GM21717 (cell line): Measurements from ENCODE around the gene F8.
"Not testable (repeated sequence)": the region's sequence is repeated elsewhere in the genome, so short reads cannot be mapped to it uniquely, and the experiment has no call there.

Experiments
- ATAC-seq: cut with Tn5 transposase; IDR thresholded peaks from one replicate; pipeline ENCODE4 v1.9.1; 2021; ENCODE audit warnings: mild to moderate bottlenecking, moderate library complexity; ENCODE audit not compliant: unreplicated experiment

F8 gene

DNA sequence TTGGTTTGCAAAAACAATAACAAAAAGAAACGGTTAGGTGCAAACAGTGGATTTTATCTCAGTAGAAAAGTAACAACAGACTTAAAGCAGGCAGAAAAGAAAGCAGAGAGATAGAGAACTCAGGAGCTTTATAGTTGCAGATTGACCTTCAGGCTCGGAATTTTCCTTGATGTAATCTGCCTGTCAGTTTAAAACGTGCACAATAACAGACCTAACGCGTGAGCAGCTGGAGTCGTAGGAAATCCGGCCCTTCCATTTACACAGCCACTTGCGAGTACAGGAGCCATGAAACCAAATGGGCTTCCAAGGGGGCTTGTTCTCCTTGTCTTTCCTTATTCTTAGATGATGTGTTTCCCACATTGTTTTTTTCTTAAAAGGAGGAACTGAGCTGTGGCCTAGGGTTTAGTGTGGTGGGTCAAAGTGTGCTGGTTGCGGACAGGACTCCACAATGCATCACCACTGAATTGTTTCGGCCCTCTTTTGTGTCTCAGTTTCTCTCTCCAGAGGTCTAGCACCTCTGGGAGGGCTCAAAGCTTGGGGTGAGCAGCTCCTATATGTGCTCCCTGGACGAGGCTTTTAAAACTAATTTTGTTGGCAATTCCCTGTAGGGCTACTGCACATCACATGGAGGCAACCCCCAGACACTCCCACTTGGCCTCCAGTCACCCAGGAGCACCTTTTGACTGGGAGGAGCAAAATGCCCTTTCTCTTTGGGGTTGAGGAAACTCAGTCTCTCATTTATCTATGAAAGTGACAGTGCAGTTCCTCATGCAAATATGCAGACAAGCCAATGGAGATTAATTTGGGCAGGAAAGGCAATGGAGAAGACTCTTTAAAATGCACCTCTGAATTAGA is 203.4 kb downstream of the F8 start:
- no peak for ATAC-seq

DNA sequence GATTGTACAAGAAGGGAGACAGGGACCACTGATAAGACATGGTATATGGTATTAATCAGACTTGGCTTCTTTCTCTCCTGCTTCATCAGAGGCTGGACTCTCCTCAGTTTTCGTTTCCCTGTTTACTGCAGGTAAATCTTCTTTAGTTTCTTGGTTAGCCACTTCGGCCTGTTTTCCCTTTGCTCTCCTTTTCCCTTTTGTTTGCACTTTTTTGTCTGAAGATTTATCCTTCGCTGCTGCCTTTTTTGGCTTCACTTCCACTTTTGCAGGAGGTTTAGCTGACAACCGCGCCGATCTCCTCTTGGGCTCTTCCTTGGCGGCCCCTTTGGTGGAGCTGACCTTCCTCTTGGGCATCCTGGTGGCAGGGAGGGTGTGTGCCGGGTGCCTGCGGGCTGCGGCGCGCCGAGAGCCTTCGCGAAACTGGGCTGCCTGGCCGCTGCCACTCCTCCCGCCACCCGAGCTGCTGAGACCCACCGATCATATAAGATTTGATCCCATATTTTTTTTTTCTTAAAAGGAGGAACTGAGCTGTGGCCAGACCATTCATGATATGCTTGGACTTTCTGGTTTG is 205.4 kb downstream of the F8 start:
- ATAC-seq, result not testable (repeated sequence)

DNA sequence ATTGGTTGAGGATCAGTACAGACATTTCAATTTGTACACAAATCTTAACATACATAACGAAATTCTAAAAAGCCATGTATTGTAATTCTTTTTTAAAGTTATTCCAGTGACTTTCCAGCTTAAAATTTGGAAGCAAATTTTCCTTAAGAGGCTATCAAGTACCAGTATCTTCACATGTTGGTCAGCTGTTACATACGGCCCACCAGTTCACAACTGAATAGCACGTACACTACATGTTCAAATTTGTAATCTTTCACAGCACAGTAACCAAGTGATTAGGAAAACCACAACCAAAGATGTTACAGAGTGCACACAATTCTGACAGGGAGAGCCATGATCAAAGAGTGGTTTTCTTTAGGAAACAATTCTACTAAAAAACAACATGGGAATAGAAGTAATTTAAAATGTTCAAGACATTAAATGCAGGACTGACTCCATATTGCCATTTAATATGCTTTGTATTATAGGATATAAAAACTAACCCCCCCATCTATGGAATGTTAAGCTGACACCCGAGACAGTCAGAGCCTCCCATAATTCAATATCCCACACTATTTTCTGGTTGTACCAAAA is 206.1 kb downstream of the F8 start:
- not testable (repeated sequence) for ATAC-seq

DNA sequence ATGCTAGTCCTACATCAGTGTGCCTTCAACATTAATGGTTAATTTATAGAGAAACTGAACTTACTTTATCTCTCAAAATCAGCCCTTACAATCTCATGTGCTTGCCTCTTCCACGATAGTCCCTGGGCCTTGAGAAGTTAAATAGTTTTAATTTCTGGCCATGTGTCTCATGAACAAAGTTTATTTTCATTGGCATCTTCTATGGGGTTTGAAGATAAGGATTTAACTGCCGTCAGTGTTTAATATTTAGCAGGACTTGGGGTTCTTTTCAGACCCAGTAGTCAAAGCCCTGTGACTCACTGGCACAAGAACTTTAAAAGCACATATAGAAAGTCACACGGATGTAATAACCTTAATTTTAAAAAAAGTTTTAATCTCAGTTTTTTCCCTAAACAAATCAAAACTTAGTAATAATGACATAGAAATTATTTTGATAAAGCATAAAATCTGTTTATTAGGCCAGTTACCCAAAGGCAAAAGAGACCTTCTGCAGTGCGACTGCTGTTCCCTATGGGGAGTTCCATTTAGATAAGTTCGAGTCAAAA is 207.2 kb downstream of the F8 start:
- no peak for ATAC-seq

DNA sequence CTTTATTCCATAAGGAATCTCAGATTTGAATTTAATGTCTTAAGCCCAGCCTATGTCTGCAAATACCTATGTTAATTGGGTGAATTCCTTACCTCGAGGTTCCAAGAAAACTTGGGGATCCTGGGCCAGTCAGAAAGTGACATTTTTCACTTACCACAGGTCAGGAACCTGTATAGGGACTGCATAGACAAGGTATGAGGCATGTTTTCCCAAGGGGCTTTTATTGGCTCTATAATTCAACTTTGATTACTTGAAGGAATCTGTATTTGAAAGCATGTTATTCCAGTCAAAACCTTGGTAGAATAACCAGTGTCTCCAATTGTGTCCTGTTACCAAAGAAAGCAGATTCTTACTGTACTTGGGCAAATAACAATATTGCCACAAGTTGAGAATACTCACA is 208.7 kb downstream of the F8 start:
- no peak for ATAC-seq

DNA sequence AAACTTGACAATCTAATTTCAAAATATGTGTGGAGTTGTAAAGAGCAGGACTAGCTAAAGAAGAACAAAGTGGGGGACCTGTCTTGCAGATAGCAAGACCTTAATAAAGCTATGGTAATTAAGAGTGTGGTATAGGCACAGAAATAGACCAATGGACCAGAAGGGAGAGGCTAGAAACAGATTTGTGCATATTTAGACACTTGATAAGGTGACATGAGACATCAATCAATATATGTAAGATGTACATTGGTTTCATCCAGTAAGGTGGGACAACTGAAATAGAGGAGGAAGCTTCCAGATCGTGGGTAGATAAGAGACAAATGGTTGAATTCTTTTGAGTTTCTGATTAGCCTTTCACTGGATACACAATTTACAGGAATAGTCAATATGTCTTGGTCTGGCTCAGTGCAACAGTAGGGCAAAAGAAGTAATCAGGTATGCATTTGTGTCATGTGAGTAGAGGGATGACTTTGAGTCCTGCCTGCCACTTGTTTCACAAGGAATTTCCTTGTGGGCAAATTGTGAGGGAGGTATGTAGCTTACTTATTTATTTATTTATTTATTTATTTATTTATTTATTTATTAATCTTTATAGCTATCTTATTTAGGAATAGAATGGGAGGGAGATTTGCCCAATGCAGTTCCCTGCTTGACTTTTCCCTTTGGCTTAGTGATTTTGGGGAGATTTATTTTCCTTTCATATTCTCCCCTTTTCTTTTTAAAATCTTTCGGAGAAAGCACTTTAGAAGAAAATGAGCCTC is 210.0 kb downstream of the F8 start:
- ATAC-seq, result no peak

DNA sequence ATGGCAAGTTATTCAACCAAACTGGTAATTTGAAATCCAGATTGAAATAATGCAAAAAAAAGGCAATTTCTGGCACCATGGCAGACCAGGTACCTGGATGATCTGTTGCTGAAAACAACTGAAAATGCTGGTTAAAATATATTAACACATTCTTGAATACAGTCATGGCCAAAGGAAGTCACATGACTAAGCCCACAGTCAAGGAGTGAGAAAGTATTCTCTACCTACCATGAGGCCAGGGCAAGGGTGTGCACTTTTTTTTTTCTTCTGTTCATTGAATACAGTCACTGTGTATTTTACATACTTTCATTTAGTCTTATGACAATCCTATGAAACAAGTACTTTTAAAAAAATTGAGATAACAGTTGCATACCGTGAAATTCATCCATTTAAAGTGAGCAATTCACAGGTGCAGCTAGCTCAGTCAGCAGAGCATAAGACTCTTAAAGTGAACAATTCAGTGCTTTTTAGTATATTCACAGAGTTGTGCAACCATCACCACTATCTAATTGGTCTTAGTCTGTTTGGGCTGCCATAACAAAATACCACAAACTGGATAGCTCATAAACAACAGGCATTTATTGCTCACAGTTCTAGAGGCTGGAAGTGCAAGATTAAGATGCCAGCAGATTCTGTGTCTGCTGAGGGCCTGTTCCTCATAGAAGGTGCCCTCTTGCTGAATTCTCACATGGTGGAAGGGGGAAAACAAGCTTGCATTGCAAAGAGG is 212.4 kb downstream of the F8 start:
- ATAC-seq, result no peak

DNA sequence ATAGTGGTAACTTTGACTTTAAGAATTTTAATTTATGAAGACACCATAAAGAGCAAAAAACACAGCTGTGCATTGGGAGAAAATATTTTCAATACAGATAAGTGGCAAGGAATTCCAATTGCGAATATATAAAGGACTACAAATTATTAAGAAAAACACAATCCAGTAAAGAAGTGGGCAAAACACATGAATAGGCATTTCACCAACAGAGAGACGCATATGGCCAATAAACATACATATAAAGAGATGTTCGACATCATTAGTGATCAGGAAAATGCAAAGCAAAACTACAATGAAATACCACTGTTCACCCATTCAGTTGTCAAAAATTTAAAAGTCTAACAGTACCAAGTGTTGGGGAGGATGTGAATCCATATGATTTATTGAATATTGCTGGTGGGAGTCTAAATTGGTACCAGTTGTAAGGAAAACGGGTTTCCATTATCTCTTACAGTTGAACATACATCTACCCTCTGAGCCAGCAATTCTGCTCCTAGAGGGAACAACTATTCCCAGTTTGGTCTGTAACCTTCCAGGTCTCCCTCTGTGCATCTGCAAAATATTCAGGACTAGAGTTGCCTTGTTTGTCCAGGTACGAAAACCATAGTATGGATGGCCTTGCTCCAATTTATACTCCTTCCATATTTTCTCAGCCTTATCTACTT is 215.6 kb downstream of the F8 start:
- no peak for ATAC-seq

DNA sequence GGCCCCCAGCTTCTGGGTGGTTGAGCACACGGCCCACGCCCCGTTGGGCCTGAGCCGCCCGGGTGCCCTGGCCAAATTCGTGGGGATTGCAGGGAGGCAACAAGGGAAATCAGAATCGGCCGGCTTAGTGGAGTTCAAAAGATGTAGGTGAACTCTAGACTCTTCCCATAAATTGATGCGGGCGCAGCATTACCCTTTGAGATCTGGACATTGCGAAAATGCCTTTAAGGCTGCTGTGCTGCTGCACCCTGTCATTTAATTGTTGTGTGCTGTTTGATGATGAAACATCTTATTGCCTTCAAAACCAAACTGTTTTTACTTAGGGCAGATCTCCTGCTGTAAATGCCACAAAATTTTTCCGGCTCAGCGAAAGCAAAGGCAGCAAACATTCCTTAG is 216.8 kb downstream of the F8 start:
- no peak for ATAC-seq

DNA sequence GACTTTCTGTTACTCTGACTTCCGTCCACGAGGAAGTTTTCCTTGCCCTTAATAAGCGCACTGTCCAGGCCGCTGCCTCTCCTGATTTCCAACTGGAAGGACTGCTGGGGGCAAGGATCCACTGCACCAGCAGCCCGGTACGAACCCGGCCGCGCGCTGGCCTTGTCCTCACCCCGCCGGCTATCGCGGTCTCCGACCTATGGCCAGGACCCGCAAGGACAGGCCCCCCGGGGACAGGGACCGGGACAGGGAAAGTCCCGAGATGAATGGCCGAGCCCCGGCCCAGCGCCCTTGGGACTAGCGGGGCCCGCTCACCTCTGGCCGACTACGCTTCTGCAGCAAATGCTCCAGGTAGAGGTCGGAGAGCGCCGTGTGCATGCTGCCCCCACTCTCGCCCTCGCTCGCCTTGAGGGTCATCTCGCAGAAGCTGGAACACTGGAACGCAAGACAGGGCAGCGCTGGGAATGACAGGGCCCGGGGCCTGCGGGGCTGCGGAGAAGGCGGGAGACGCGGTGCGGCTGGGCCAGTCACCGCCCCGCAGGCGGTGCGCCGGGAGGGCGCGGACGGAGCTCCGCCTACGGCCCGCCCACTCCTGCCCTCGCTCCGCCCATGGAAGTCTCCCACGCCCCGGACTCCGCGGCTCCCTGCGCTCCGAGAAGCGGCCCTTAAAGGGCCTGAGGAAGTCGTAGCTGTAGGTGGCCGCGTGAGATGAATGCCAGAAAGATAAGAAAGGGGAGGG is 217.4 kb downstream of the F8 start, which contains the start of gene MPP1:
Gene MPP1, minus strand, starts transcription at position 529 of the 739 bp plus-strand sequence. Its CDS starts 112 bp downstream, at position 417.
- ATAC-seq, result peak; percentile 91

DNA sequence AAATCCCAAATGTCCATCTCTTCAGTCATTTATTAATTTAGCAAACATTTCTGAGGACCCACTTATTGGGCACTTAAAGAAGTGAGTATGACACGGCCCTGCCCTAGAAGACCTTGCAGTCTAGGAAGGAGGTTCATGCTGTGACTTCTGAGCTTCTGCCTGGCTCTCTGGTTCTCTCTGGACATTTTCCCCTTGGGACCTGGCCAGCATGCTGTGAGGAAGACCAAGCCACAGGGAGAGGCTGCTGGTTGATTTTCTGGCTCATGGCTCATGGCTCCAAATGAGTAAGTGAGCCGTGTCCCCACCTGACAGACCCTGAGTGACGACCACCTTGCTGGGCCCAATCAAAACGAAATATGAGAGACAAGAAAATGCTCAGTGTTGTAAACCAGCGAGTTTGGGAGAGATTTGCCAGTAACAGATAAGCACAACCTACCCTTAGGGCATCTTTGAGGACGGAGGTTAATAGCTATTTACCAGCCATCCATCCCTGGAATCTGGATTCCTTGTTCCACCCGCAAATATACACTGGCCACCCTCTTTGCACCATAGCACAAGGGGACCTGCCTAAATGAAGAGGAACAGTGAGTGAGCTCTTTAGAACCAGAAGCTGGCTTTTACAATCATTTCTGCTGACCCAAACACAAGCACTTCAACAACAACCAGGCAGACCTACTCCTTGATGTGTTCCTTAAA is 218.1 kb downstream of the F8 start:
- ATAC-seq, result no peak

DNA sequence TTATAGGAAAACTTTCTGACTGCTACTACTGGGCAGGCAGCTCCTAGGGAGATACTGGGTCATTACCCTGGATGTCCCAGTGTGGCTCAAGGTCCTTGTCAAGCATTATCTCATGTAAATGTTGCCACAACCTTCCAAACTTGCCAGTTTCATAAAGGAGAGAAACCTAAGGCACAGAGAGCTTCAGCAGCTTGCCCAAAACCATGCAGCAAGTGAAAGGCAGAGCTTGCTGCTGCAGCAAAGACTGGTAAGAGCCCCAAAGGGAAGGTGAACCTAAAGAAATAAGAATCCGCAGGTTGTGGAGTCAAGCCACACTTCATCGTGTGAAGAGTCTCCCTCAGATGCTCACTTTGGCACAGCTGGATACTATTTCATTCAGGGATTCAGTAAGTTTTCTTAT is 219.6 kb downstream of the F8 start:
- no peak for ATAC-seq

DNA sequence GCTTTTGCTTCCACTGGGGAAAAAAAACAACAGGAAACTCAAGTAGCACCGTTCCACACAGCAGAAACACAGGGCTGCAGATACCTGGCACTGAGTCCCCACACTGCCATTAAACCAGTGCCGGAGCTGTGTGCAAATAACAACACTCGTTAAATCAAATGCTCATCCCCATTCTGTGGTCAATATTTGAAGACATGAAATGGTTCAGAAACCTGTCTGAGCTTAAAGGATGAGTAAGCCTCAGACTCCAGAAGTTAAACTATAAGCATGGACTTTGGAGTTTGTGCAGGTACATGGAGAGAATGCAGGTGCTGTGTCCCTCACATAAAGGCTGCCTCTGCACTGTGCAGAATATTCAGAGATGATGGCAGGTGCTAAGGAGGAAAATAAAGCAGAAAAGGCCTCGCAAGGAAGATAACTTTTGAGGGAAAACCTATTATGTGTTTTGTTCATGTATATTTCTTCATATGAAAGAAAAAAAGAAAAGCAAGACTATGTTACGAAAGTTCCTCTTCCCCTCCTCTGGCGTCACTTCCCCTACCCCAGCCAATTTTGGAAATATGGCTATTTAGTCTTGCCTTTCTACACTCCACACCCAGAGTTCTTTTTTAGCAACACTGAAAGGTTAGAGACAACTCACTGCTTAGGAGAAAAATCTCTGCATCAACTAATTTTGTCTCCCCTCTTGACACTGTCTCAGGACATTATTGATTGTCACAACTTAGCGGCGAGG is 221.9 kb downstream of the F8 start:
- no peak for ATAC-seq

DNA sequence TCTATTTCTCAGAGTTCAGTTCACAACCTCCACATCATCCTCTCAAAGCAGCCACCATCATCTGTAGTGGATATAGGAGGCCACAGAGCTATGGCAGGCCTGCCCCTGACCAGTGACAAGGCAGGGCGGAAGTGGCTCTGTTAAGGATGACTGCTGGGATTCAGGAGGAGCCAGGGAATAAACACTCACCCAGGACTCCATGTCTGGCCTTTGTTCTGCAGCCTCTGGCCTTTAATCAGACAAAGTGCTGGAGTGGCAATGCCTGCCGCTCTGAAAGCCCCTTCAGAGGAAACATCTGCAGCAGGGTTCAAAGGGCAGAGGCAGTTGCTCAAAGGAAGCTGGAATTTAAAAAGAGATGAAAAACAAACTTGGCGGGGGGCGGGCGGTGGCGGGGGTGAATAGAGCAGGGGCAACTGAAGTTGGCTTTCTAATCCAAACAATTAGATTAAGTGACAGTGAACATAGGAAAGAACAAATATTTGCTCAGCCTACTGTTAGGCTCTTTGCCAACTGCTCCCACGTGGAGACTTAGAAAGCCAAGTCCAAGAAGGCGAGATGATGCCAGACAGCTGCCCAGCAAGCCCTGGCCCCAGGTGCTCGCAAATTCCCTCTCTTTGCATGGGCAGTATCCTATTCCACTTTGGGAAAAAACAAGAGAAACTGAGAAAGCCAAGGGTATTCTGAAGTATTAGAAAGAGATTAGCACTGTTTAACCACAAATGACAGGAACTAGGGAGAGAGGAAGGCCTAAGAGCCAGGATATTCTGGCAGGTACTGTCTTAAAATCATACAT is 222.8 kb downstream of the F8 start:
- ATAC-seq, result no peak

DNA sequence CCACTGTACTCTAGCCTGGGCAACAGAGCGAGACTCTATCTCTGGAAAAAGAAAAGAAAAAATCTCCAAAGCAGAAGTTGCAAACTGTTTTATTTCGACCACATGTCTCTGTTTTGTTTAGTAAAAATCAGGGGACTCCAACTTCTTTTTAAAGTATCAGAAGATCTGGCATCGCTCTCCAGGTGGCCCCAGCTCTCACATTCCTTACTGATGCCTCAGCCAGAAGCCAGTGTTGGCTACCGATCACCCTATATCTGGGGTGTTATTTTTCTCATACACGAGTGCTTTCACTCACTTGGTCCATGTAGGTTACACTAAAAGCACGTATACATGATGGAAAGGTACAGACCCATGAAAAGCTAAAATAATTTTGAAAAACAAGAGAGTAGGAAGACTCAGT is 225.5 kb downstream of the F8 start:
- ATAC-seq, result no peak

DNA sequence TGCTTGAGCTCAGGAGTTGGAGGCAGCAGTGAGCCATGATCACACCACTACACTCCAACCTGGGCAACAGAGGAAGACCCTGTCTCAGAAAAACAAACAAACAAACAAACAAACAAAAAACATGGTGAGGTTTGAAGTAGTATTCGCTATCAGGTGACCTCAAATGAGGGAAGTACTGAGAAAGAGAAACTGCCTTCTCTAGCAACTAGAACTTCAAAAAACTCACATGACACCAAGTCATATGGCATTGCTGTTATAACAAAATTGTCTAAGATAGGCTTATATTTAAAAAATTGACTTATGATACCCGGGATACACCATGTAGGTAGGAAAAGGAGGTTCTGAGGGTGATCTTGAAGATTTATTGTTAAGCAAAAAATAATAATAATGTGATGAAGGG is 227.5 kb downstream of the F8 start:
- no peak for ATAC-seq

DNA sequence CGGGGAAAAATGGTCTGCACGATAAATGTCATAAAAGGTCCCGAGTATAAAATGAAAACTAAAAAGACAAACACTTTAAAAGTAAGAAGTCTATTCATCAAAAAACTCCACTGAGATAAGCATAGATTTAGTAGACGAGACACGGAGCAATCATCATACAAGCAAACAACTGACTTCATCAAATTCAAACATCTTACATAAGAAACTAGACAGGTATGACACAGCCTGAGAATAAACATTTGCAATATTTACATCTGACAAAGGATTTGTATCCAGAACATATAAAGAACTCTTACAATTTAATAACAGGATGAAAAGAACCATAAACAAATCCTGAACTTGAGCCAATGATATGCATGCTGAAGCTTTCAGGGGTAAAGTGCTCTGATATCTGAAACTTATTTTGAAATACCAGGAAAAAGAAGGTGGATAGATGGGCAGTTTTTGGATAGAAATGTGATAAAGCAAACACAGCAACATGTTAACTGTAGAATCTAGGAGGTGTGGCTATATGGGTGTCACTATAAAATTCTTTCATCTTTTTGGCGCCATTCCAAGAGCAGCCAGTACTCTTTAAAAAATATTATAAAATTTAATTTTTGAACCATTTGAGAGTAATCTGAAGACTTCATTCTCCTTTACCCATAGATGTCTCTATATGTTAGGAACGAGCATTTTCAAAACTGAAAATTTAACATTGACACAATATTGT is 229.3 kb downstream of the F8 start:
- no peak for ATAC-seq
